GM21723 (cell line): ENCODE results near the gene IFIT3.

Experiments
- ATAC-seq: cut with Tn5 transposase; IDR thresholded peaks from one replicate; pipeline ENCODE4 v1.9.1; 2021; ENCODE audit warnings: mild to moderate bottlenecking, moderate library complexity; ENCODE audit not compliant: unreplicated experiment

The IFIT3 gene

DNA sequence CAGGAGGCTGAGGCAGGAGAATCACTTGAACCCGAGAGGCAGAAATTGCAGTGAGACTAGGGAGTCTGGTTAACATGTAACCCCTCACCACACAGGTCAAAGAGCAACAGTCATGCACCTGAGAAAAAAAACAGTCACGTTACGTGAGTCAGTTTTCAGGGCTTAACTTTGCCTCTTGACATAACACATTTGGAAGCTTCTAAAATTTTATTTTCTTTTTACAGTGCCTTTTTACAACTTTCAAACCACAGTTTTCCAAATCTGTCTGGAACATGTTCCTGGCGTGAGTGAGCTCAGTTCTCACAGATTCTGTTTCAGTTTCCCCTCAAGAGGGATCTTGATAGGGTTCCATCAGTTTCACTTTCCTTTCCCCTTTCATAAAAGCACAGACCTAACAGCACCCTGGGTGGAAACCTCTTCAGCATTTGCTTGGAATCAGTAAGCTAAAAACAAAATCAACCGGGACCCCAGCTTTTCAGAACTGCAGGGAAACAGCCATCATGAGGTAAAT is 4.4 kb downstream of the IFIT3 start:
- peak; percentile 55 for ATAC-seq

DNA sequence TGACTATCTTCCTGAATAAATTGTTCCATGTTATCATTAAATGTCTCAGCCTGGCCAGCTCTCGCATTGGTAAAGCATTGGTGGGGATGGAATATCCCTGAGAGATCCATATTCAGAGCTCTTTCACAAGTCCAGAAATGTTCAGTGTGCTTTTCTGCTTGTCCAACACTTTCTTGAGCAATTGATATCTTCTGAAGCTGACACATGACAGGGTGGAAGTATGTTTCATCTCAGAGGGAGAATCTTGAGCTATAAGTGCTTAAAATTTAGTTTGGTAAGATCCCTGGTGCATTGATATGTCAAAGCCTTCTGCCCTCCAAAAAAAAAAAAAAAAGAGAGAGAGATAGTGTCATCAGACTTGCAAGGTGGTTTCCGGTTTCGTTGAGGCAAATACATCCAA is 7.4 kb downstream of the IFIT3 start:
- no peak for ATAC-seq

GRCh38 chr10:89336241-89336640 is 8.4 kb downstream of the IFIT3 start:
- ATAC-seq: no peak

- ATAC-seq: no peak
Measured at GRCh38 chr10:89337484-89337883, 9.7 kb downstream of the IFIT3 start.

- no peak for ATAC-seq
Measured at GRCh38 chr10:89338713-89339112, 10.9 kb downstream of the IFIT3 start.

- no peak for ATAC-seq
Measured at GRCh38 chr10:89339875-89340274, 12.1 kb downstream of the IFIT3 start.

GRCh38 chr10:89341649-89342048 is 13.9 kb downstream of the IFIT3 start:
- ATAC-seq: no peak

DNA sequence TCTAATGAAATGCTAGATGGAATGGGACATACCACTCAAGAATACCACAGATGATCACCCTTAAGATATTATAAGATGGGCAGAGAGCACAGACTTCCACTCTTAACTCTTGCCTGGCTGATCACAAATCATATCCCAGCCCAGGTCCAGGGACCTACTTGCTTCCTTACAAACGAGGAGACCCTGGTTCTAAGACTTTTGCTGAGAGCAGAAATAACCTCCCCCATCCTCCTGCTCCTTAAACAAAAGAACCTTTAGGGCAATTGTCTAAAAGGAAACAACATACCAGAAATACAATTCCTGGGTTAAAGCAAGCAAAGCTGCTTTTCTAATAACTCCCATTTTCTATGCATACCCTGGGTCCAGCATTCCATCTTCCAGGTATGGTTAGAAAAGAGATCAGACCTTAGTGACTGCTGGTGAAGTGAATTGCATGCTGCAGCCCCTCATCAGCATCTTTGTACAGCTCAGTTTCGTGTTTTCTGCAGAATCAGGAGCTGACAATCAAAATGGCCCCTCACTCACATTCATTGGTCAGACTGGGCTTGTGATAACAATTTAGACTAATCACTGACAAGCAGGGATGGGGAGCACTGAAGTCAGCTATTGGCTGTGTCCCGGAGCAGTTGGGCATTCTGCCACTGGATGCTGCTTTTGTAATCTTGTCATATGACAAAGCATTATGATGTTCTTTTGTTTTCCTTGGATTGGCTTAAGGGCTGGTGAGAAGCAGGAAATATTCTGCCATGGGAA is 14.6 kb downstream of the IFIT3 start:
- ATAC-seq: no peak

DNA sequence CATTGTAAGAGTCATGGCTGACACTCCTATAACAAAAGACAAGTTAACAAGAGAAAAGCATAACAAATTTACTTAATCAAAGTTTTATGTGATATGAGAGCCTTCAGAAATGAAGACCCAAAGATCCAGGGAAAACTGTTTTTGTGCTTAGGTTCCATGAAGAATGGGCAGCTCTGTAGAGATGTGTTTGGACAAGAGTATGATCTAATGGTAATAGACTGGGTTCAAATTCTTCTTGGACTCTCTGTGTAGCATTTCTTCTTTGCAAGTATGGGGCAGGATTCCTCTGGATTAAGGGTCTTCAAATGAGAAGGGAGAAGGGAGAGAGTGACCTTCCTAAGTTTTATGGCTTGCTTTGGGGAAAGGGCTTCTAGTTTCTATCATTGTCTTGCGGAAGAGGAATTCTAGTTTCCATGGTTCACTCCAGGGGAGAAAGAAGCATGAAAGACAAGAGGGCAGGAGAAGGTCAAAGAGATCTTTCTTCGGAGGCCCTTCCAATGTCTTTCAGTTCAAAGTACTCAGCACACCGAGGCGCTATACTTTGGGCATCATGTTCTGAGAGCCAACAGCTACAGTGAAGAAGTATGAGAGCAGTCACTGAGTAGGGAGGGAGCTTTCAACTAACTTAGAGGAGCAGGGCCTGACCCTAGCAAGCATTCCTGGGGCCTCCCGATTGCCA is 15.4 kb downstream of the IFIT3 start:
- ATAC-seq: no peak

GRCh38 chr10:89344156-89344555 is 16.4 kb downstream of the IFIT3 start:
- no peak for ATAC-seq

DNA sequence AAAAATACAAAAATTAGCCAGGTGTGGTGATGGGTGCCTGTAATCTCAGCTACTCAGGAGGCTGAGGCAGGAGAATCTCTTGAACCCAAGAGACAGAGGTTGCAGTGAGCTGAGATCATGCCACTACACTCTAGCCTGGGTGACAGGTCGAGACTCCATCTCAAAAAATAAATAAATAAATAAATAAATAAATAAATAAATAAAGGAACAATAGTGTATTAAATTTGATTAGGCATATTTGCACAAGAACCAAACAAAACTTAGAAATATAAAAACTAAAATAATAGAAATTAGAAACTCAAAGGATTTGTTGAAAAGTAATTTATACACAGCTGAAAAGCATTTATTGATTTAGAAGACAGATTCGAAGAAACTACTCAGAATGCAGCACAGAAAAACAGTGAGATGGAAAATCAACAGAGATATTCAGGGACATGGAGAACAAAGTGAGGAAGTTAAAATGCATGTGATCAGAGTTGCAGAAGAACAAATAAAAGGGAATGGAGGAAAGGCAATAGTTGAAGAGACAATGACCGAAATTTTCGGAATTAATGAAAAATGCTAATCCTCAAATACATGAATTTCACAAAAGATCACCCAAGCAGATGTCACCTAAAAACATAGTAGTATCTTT is 17.7 kb downstream of the IFIT3 start:
- ATAC-seq: no peak

- no peak for ATAC-seq
Measured at GRCh38 chr10:89346405-89347254, 18.8 kb downstream of the IFIT3 start.

GRCh38 chr10:89347701-89348457 is 20.1 kb downstream of the IFIT3 start:
- ATAC-seq: no peak

DNA sequence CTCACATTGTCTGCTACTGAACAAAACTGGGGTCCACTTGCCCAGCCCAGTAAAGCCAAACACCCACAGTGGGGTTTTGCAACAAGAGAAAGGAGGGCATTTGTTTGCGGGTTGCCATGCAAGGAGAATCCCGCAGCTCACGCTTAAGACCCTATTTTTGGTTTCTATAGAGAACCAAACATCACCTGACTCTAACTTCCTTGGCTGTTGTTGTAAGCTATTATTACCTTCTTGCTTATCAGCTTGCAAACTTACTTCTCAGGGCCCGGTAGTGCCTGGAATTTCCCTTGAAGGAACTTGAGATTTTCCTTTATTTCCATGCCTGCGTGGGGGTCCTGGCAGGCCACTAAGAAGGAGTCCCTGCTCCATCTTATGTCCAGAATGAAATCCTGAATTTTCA is 20.7 kb downstream of the IFIT3 start:
- no peak for ATAC-seq

- no peak for ATAC-seq
Measured at GRCh38 chr10:89348975-89349374, 21.2 kb downstream of the IFIT3 start.

GRCh38 chr10:89350631-89351315 is 23.0 kb downstream of the IFIT3 start:
- ATAC-seq: peak; percentile 48

DNA sequence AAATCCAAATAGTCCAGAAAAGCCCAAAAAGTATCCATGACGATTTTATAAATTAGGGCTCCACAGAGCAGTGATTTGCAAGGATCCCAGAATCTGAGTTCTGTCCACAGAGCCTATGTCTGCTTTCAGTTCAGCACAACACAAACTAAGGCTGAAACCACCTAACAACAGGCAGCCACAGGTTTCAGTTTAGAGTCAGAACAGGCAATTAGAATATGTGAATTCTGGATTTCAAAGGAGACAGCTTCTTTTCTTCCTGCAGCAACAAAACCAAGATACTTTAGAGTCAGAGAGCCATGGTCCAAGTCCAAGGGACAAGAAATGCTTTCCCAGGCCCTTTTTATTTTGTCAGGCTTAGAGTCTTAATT is 23.6 kb downstream of the IFIT3 start:
- peak; percentile 90 for ATAC-seq

GRCh38 chr10:89351780-89352597 is 24.2 kb downstream of the IFIT3 start:
- no peak for ATAC-seq

DNA sequence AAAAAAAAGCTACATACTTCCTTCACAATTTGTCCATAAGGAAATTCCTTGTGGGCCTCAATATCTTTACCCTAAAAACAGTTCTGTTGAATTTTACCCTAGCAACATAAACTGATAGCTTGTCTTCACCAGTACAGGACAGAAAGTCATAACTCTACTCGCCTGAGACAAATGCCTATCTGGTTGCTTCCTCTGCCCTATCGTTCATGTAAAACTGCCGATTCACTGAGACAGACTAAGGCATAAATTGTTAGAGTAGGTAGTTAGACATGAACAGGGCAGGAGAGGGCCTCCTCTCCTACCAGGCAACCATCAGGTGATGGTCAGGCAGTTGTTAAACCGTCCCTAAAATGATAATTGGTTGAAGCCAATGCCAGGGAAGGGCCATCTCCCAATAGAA is 25.0 kb downstream of the IFIT3 start:
- no peak for ATAC-seq
